ENCODE data around the gene PLEKHM3. TPM values are rescaled to one million over a fixed set of nuclear protein-coding genes. Genes with fewer than 3 reads are reported as not detected.

PLEKHM3 gene
- total RNA-seq, 1 experiment from 2014 or later: 19.9 TPM

GRCh38 chr2:207935991-207936370 is 89.3 kb downstream of the PLEKHM3 start:
- H3K4me1 ChIP-seq (ENCODE audit: low read length): peaks cover 19% of the 10 kb centered on the region
- H3K9me3 ChIP-seq (ENCODE audit: low read length): no peaks in the 10 kb centered on the region
- H3K27ac ChIP-seq (ENCODE audit: low read length): no peak overlapping the region
- no peaks in the 10 kb centered on the region for H4K20me1 ChIP-seq (ENCODE audit: insufficient read depth, low read depth, low read length)
- no peaks in the 10 kb centered on the region for H3K36me3 ChIP-seq (ENCODE audit: insufficient read depth, low read length)
- DNase-seq: no peak
- H2AFZ ChIP-seq (ENCODE audit: low read length): no peak overlapping the region
- no peak overlapping the region for H3K9ac ChIP-seq (ENCODE audit: low read length)
- H3K4me3 ChIP-seq (ENCODE audit: low read length): no peak overlapping the region
- H3K79me2 ChIP-seq (ENCODE audit: low read length): peaks cover 11% of the 10 kb centered on the region; the same call in 1 of the 2 replicates
- H3K4me2 ChIP-seq (ENCODE audit: low read depth, low read length, poor library complexity, severe bottlenecking): no peak overlapping the region
- no peaks in the 10 kb centered on the region for H3K27me3 ChIP-seq (ENCODE audit: low read length)
- no peaks in the 10 kb centered on the region for H3K9me2 ChIP-seq (replicated peaks; ENCODE audit: insufficient read depth, low read length)

DNA sequence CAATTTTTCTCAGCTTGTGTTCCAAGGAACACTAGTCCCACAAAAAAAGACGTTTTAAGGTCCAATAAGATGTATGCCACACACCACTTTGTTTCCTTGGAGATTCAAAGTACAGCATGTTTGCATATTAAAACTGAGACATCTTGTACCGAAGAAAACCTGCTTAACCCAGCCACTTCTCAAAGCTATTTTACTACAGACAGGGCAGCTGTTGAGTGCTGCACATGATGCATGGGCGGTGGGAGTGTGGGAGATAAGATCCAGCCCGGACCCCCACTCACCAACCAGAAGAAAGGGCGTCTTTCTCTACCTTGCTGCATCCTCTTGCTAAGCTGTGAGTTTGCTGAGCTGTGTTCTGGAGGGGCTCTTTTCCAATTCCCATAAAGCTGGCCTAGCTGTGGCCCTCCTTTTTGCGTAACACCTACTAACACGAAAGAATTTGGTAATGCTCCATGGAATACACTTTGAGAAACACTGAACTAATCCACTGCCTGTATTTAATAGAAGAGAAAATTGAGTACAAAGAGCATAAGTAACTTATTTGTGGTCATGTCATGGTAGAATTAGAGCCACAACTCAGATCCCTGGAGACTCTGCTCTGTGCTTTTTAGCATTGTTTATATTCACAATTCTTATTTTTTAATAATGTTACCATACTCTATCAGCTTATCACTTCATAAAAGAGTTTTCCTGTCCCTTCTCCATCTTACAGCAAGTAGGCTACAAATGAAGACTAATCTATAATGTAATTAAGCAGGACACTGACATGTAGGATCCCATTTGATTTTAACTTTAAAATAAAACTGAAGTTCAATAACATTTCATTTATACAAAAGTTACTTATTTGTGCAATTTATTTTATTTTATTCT is 90.0 kb downstream of the PLEKHM3 start:
- Histone ChIP-seq H3K9me2 (replicated peaks; ENCODE audit: insufficient read depth, low read length) (no peaks in the 10 kb centered on the region), H3K36me3 (ENCODE audit: insufficient read depth, low read length) (no peaks in the 10 kb centered on the region), H3K4me1 (ENCODE audit: low read length) (peaks cover 14% of the 10 kb centered on the region), H3K27ac (ENCODE audit: low read length) (no peak overlapping the region), H3K4me3 (ENCODE audit: low read length) (no peak overlapping the region), H2AFZ (ENCODE audit: low read length) (no peak overlapping the region), H4K20me1 (ENCODE audit: insufficient read depth, low read depth, low read length) (no peaks in the 10 kb centered on the region), H3K27me3 (ENCODE audit: low read length) (no peaks in the 10 kb centered on the region), H3K4me2 (ENCODE audit: low read depth, low read length, poor library complexity, severe bottlenecking) (no peak overlapping the region), H3K79me2 (ENCODE audit: low read length) (peaks cover 11% of the 10 kb centered on the region; the same call in 1 of the 2 replicates), H3K9ac (ENCODE audit: low read length) (no peak overlapping the region), H3K9me3 (ENCODE audit: low read length) (no peaks in the 10 kb centered on the region)
- DNase-seq: no peak

DNA sequence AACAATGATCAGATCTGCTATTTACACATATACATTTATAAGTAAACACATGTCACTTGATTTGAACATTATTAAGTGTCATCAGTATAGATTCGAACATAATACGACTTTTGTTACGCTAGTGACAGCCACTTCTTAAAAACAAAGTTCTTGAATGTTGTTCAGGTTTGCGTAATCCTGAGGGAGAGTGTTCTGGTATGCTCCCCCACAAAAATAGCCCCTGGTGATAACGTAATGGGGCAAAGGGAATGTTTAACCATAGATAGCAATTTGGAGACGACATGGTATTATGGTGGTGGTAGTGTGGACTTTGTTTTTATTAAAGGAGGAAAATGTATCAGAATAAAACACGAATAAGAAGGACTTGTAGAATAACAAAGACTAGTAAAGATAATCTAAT is 90.6 kb downstream of the PLEKHM3 start:
- no peak for DNase-seq
- Histone ChIP-seq H4K20me1 (ENCODE audit: insufficient read depth, low read depth, low read length) (no peaks in the 10 kb centered on the region), H3K4me2 (ENCODE audit: low read depth, low read length, poor library complexity, severe bottlenecking) (no peak overlapping the region), H3K79me2 (ENCODE audit: low read length) (peaks cover 11% of the 10 kb centered on the region; the same call in 1 of the 2 replicates), H3K27me3 (ENCODE audit: low read length) (no peaks in the 10 kb centered on the region), H3K9me2 (replicated peaks; ENCODE audit: insufficient read depth, low read length) (no peaks in the 10 kb centered on the region), H3K36me3 (ENCODE audit: insufficient read depth, low read length) (no peaks in the 10 kb centered on the region), H3K9ac (ENCODE audit: low read length) (no peak overlapping the region), H3K4me3 (ENCODE audit: low read length) (no peak overlapping the region), H3K27ac (ENCODE audit: low read length) (no peak overlapping the region), H3K9me3 (ENCODE audit: low read length) (no peaks in the 10 kb centered on the region), H3K4me1 (ENCODE audit: low read length) (peaks cover 8% of the 10 kb centered on the region), H2AFZ (ENCODE audit: low read length) (no peak overlapping the region)

DNA sequence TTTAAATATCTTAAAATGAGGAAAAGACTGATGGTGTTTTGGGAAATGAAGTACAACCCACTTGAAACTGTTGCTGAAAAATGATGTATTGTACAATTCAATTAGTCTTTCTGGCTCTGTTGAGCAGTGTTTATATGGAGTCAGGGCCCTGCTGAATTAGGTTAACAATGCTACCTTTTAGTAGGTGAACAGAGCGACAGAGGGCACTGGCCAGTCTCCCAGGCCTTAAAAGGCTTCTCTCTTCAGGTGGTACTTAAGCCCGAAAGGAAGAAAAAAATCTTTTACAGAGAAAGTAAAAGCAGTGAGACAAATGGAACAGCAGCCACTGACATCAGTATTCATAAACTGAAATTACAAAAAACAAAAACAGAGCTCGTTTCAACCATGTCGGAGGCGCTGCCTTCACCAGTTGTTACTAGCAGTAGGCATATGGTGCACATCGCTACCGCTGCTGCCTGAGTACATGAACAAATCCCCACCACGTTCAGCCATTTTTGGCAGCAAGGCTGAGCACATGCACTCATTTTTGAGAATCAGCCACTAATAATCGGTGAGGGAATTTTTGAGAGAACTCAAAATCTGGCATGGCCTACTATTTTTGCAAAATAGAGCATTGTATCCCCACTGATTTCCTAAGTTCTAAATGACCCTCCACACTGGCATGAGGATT is 91.8 kb downstream of the PLEKHM3 start:
- no peaks in the 10 kb centered on the region for H3K4me1 ChIP-seq (ENCODE audit: low read length)
- no peak overlapping the region for H3K4me3 ChIP-seq (ENCODE audit: low read length)
- H3K9me3 ChIP-seq (ENCODE audit: low read length): no peaks in the 10 kb centered on the region
- peaks cover 11% of the 10 kb centered on the region; the same call in 1 of the 2 replicates for H3K79me2 ChIP-seq (ENCODE audit: low read length)
- no peaks in the 10 kb centered on the region for H3K9me2 ChIP-seq (replicated peaks; ENCODE audit: insufficient read depth, low read length)
- no peak overlapping the region for H3K4me2 ChIP-seq (ENCODE audit: low read depth, low read length, poor library complexity, severe bottlenecking)
- no peaks in the 10 kb centered on the region for H4K20me1 ChIP-seq (ENCODE audit: insufficient read depth, low read depth, low read length)
- H3K9ac ChIP-seq (ENCODE audit: low read length): no peak overlapping the region
- H2AFZ ChIP-seq (ENCODE audit: low read length): no peak overlapping the region
- DNase-seq: no peak
- no peaks in the 10 kb centered on the region for H3K36me3 ChIP-seq (ENCODE audit: insufficient read depth, low read length)
- H3K27me3 ChIP-seq (ENCODE audit: low read length): no peaks in the 10 kb centered on the region
- H3K27ac ChIP-seq (ENCODE audit: low read length): no peak overlapping the region

- Histone ChIP-seq H3K27me3 (ENCODE audit: low read length) (no peaks in the 10 kb centered on the region), H4K20me1 (ENCODE audit: insufficient read depth, low read depth, low read length) (no peaks in the 10 kb centered on the region), H2AFZ (ENCODE audit: low read length) (no peak overlapping the region), H3K36me3 (ENCODE audit: insufficient read depth, low read length) (no peaks in the 10 kb centered on the region), H3K9ac (ENCODE audit: low read length) (no peak overlapping the region), H3K4me2 (ENCODE audit: low read depth, low read length, poor library complexity, severe bottlenecking) (no peak overlapping the region), H3K9me3 (ENCODE audit: low read length) (no peaks in the 10 kb centered on the region), H3K9me2 (replicated peaks; ENCODE audit: insufficient read depth, low read length) (no peaks in the 10 kb centered on the region), H3K27ac (ENCODE audit: low read length) (no peak overlapping the region), H3K4me1 (ENCODE audit: low read length) (no peaks in the 10 kb centered on the region), H3K79me2 (ENCODE audit: low read length) (0 out of 2 replicates have a peak, but pooled peaks cover 5% of the 10 kb centered on the region), H3K4me3 (ENCODE audit: low read length) (no peak overlapping the region)
- no peak for DNase-seq
Observed at GRCh38 chr2:207932106-207932505, 93.2 kb downstream of the PLEKHM3 start.

DNA sequence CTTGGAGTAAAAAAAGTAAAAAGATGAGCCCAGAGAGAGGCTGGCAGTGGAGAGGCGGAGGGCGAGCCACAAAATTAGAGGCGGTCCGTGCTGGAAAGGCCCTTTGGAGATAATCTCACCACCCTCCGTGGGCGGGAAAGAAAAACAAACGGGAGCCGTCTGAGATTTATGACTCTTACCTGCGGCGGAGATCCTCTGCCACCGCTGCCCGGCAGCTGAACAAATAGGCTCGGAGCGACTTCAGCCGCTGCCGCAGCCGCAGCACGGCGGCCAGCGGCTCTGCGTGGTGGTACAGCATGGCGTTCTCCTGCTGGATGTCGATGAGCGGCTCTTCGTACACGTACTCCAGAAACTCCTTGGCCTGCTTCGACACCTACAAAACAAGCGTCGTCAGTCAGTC is 94.6 kb downstream of the PLEKHM3 start:
- DNase-seq: no peak
- Histone ChIP-seq H3K4me3 (ENCODE audit: low read length) (no peak overlapping the region), H3K36me3 (ENCODE audit: insufficient read depth, low read length) (no peaks in the 10 kb centered on the region), H4K20me1 (ENCODE audit: insufficient read depth, low read depth, low read length) (no peaks in the 10 kb centered on the region), H3K9ac (ENCODE audit: low read length) (no peak overlapping the region), H3K9me3 (ENCODE audit: low read length) (no peaks in the 10 kb centered on the region), H3K79me2 (ENCODE audit: low read length) (0 out of 2 replicates have a peak, but pooled peaks cover 5% of the 10 kb centered on the region), H3K4me2 (ENCODE audit: low read depth, low read length, poor library complexity, severe bottlenecking) (no peak overlapping the region), H2AFZ (ENCODE audit: low read length) (no peak overlapping the region), H3K9me2 (replicated peaks; ENCODE audit: insufficient read depth, low read length) (no peaks in the 10 kb centered on the region), H3K27me3 (ENCODE audit: low read length) (no peaks in the 10 kb centered on the region), H3K27ac (ENCODE audit: low read length) (no peak overlapping the region), H3K4me1 (ENCODE audit: low read length) (no peaks in the 10 kb centered on the region)

- Histone ChIP-seq H3K9me3 (ENCODE audit: low read length) (no peaks in the 10 kb centered on the region), H3K4me2 (ENCODE audit: low read depth, low read length, poor library complexity, severe bottlenecking) (no peak overlapping the region), H3K79me2 (ENCODE audit: low read length) (0 out of 2 replicates have a peak, but pooled peaks cover 5% of the 10 kb centered on the region), H3K36me3 (ENCODE audit: insufficient read depth, low read length) (no peaks in the 10 kb centered on the region), H3K27ac (ENCODE audit: low read length) (no peak overlapping the region), H4K20me1 (ENCODE audit: insufficient read depth, low read depth, low read length) (no peaks in the 10 kb centered on the region), H3K4me1 (ENCODE audit: low read length) (no peaks in the 10 kb centered on the region), H3K4me3 (ENCODE audit: low read length) (no peak overlapping the region), H3K27me3 (ENCODE audit: low read length) (no peaks in the 10 kb centered on the region), H3K9ac (ENCODE audit: low read length) (no peak overlapping the region), H3K9me2 (replicated peaks; ENCODE audit: insufficient read depth, low read length) (no peaks in the 10 kb centered on the region), H2AFZ (ENCODE audit: low read length) (no peak overlapping the region)
- no peak for DNase-seq
Observed at GRCh38 chr2:207929923-207930322, 95.4 kb downstream of the PLEKHM3 start.

- H3K9me2 ChIP-seq (replicated peaks; ENCODE audit: insufficient read depth, low read length): no peaks in the 10 kb centered on the region
- H4K20me1 ChIP-seq (ENCODE audit: insufficient read depth, low read depth, low read length): no peaks in the 10 kb centered on the region
- H3K4me2 ChIP-seq (ENCODE audit: low read depth, low read length, poor library complexity, severe bottlenecking): no peak overlapping the region
- H3K9me3 ChIP-seq (ENCODE audit: low read length): no peaks in the 10 kb centered on the region
- H3K4me1 ChIP-seq (ENCODE audit: low read length): no peaks in the 10 kb centered on the region
- no peaks in the 10 kb centered on the region for H3K79me2 ChIP-seq (ENCODE audit: low read length)
- DNase-seq: no peak
- no peak overlapping the region for H2AFZ ChIP-seq (ENCODE audit: low read length)
- H3K36me3 ChIP-seq (ENCODE audit: insufficient read depth, low read length): no peaks in the 10 kb centered on the region
- H3K9ac ChIP-seq (ENCODE audit: low read length): no peak overlapping the region
- H3K27me3 ChIP-seq (ENCODE audit: low read length): no peaks in the 10 kb centered on the region
- H3K4me3 ChIP-seq (ENCODE audit: low read length): no peak overlapping the region
- no peak overlapping the region for H3K27ac ChIP-seq (ENCODE audit: low read length)
Observed at GRCh38 chr2:207928079-207928478, 97.2 kb downstream of the PLEKHM3 start.

Data from Karpas-422 (cell line).